Measurements from ENCODE around the gene EYS.

DNA sequence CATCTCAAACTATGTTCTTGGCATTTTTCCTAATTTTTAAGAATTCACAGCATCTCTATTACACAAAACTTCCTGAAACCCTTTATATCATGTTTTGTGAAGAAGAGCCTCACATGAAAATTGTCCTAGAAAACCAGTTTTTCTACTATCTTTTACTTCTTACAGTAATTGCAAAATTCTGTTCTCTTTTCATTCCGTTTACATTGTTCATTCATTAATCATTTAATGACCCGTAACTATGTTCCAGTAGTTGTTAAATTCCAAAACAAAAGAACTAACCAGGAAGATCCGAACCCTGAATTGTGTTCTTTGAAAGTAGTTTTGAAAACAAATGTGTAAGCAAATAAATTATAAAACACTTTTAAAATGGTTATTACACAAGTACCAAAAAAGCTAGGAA lies 597.0 kb downstream of the EYS start:
- TF ChIP-seq, protein P1, sequence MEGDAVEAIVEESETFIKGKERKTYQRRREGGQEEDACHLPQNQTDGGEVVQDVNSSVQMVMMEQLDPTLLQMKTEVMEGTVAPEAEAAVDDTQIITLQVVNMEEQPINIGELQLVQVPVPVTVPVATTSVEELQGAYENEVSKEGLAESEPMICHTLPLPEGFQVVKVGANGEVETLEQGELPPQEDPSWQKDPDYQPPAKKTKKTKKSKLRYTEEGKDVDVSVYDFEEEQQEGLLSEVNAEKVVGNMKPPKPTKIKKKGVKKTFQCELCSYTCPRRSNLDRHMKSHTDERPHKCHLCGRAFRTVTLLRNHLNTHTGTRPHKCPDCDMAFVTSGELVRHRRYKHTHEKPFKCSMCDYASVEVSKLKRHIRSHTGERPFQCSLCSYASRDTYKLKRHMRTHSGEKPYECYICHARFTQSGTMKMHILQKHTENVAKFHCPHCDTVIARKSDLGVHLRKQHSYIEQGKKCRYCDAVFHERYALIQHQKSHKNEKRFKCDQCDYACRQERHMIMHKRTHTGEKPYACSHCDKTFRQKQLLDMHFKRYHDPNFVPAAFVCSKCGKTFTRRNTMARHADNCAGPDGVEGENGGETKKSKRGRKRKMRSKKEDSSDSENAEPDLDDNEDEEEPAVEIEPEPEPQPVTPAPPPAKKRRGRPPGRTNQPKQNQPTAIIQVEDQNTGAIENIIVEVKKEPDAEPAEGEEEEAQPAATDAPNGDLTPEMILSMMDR (IDR thresholded peaks at IDR 0.05): no peak
- no peak for TF ChIP-seq POLR2AphosphoS5 (IDR thresholded peaks at IDR 0.05)
